ENCODE measurements around the gene CHGA.

CHGA gene

DNA sequence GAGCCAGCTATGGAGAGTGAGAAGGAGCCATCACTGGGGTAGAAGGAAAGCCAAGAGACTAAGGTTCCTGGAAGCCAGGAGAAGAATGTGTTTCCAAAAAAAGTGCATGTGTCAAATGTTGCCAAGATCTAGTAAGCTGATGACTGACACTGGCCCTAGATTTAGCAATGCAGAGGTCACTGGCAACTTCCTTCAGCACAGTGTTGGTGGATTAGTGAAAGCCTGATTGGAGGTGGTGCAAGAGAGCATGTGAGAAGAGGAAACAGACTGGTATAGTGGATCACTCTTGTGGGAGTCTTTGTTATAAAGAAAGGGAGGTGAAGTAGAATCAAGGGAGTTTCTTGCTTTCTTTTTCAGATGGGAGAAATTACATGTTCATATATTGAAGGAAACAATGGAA, 34.1 kb upstream of the CHGA start:
- H3K27me3 ChIP-seq (ENCODE audit: insufficient read depth, poor library complexity, severe bottlenecking): no peaks in the 10 kb centered on the region
- H3K4me3 ChIP-seq (replicated peaks; ENCODE audit: insufficient read depth, low read length): no peak overlapping the region
- no peak for TF ChIP-seq POLR2AphosphoS5 (IDR thresholded peaks at IDR 0.05; ENCODE audit: low read depth)
- no peak for TF ChIP-seq SPI1 (IDR thresholded peaks at IDR 0.05; ENCODE audit: borderline replicate concordance, low read depth)
- TF ChIP-seq, protein P1, sequence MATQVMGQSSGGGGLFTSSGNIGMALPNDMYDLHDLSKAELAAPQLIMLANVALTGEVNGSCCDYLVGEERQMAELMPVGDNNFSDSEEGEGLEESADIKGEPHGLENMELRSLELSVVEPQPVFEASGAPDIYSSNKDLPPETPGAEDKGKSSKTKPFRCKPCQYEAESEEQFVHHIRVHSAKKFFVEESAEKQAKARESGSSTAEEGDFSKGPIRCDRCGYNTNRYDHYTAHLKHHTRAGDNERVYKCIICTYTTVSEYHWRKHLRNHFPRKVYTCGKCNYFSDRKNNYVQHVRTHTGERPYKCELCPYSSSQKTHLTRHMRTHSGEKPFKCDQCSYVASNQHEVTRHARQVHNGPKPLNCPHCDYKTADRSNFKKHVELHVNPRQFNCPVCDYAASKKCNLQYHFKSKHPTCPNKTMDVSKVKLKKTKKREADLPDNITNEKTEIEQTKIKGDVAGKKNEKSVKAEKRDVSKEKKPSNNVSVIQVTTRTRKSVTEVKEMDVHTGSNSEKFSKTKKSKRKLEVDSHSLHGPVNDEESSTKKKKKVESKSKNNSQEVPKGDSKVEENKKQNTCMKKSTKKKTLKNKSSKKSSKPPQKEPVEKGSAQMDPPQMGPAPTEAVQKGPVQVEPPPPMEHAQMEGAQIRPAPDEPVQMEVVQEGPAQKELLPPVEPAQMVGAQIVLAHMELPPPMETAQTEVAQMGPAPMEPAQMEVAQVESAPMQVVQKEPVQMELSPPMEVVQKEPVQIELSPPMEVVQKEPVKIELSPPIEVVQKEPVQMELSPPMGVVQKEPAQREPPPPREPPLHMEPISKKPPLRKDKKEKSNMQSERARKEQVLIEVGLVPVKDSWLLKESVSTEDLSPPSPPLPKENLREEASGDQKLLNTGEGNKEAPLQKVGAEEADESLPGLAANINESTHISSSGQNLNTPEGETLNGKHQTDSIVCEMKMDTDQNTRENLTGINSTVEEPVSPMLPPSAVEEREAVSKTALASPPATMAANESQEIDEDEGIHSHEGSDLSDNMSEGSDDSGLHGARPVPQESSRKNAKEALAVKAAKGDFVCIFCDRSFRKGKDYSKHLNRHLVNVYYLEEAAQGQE (IDR thresholded peaks at IDR 0.05; ENCODE audit: insufficient replicate concordance, low read depth): no peak
- TF ChIP-seq GABPA (IDR thresholded peaks at IDR 0.05; ENCODE audit: low read depth): no peak
- TF ChIP-seq, protein P2, sequence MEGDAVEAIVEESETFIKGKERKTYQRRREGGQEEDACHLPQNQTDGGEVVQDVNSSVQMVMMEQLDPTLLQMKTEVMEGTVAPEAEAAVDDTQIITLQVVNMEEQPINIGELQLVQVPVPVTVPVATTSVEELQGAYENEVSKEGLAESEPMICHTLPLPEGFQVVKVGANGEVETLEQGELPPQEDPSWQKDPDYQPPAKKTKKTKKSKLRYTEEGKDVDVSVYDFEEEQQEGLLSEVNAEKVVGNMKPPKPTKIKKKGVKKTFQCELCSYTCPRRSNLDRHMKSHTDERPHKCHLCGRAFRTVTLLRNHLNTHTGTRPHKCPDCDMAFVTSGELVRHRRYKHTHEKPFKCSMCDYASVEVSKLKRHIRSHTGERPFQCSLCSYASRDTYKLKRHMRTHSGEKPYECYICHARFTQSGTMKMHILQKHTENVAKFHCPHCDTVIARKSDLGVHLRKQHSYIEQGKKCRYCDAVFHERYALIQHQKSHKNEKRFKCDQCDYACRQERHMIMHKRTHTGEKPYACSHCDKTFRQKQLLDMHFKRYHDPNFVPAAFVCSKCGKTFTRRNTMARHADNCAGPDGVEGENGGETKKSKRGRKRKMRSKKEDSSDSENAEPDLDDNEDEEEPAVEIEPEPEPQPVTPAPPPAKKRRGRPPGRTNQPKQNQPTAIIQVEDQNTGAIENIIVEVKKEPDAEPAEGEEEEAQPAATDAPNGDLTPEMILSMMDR (IDR thresholded peaks at IDR 0.05; ENCODE audit: insufficient read depth, low read length): no peak
- DNase-seq (ENCODE audit: low read depth in 1 of 2, low spot score in 1 of 2): peak; percentile 3 to 78
- no peak overlapping the region for H3K27ac ChIP-seq (replicated peaks)

DNA sequence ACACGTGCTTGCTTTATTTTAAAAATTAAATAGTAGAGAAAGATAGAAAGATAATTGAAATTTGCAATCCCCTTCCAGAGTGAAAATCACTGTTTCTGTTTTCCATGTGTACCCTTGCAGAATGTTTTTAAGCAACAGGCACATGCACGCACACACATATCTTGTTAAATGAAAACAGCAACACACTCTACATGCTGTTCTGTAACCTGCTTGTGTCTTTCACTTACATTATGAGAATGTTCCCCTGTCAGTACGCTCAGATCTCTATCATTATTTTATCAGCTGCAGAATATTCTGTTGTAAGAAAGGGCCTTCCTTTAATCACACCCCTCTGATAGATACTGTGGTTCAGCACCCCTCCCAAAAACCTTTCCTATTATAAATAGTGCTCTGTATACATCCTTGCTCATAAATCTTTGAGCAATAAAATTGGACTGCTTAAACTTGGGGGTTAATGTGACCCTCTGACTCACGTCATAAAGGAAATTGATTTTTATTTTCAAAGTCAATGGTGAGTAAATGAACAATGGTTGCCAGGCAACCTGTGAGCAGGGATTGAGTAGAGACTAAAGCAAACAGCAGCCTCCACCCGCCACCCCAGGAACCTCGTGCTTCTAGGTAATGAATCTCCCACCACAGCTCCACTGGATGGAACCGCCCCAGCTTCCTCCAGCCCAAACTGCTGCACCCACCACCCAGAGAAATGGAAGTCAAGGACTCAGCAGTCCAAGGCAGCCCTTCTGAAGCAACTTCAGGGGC, 31.9 kb upstream of the CHGA start:
- H3K27ac ChIP-seq (replicated peaks): no peak overlapping the region
- no peak for TF ChIP-seq GABPA (IDR thresholded peaks at IDR 0.05; ENCODE audit: low read depth)
- TF ChIP-seq, protein P2 (IDR thresholded peaks at IDR 0.05; ENCODE audit: insufficient read depth, low read length): no peak
- TF ChIP-seq POLR2AphosphoS5 (IDR thresholded peaks at IDR 0.05; ENCODE audit: low read depth): no peak
- TF ChIP-seq, protein P1 (IDR thresholded peaks at IDR 0.05; ENCODE audit: insufficient replicate concordance, low read depth): no peak
- no peak for TF ChIP-seq SPI1 (IDR thresholded peaks at IDR 0.05; ENCODE audit: borderline replicate concordance, low read depth)
- DNase-seq (ENCODE audit: low read depth in 1 of 2, low spot score in 1 of 2): no peak
- peaks cover 3% of the 10 kb centered on the region for H3K27me3 ChIP-seq (ENCODE audit: insufficient read depth, poor library complexity, severe bottlenecking)
- H3K4me3 ChIP-seq (replicated peaks; ENCODE audit: insufficient read depth, low read length): no peak overlapping the region

DNA sequence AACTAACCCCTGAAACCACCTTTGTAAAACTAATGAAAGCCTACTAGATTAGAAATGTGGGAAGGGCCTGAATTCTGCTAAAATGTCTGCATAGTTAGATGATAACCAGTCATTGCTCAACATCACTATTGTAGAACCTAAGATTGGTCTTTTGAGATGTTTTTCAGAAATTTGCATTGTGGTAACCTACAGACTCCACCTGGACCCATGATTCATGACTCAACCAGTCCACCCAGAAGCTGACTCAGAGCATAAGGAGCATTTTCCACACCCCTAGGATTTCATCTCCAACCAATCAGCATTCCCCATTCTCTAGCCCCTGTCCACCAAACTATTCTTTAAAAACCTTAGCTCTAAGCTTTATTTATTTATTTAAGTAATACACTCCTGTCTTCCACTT, 30.4 kb upstream of the CHGA start:
- no peak for DNase-seq (ENCODE audit: low read depth in 1 of 2, low spot score in 1 of 2)
- H3K4me3 ChIP-seq (replicated peaks; ENCODE audit: insufficient read depth, low read length): no peak overlapping the region
- TF ChIP-seq POLR2AphosphoS5 (IDR thresholded peaks at IDR 0.05; ENCODE audit: low read depth) (no peak), SPI1 (IDR thresholded peaks at IDR 0.05; ENCODE audit: borderline replicate concordance, low read depth) (no peak), GABPA (IDR thresholded peaks at IDR 0.05; ENCODE audit: low read depth) (no peak)
- TF ChIP-seq, protein P1 (IDR thresholded peaks at IDR 0.05; ENCODE audit: insufficient replicate concordance, low read depth): no peak
- TF ChIP-seq, protein P2 (IDR thresholded peaks at IDR 0.05; ENCODE audit: insufficient read depth, low read length): no peak
- peaks cover 3% of the 10 kb centered on the region for H3K27me3 ChIP-seq (ENCODE audit: insufficient read depth, poor library complexity, severe bottlenecking)
- no peak overlapping the region for H3K27ac ChIP-seq (replicated peaks)

Data from HL-60 (cell line).